Measurements from ENCODE around the gene SH3RF1.

SH3RF1 gene

GRCh38 chr4:169127314-169127713 lies 143.4 kb downstream of the SH3RF1 start:
- DNase-seq = no peak

- no peak for DNase-seq
These were observed 146.1 kb downstream of the SH3RF1 start for GRCh38 chr4:169124661-169125060.

- DNase-seq = no peak
These were observed 148.3 kb downstream of the SH3RF1 start for GRCh38 chr4:169122422-169122821.

GRCh38 chr4:169121861-169122382 lies 148.8 kb downstream of the SH3RF1 start:
- DNase-seq = no peak

- no peak for DNase-seq
These were observed 150.1 kb downstream of the SH3RF1 start for GRCh38 chr4:169120624-169121023.

GRCh38 chr4:169119536-169119935 lies 151.2 kb downstream of the SH3RF1 start:
- DNase-seq = no peak

- DNase-seq = no peak
These were observed 153.1 kb downstream of the SH3RF1 start for GRCh38 chr4:169117591-169118081.

- DNase-seq = no peak
These were observed 154.4 kb downstream of the SH3RF1 start for GRCh38 chr4:169116270-169116901.

GRCh38 chr4:169115897-169116254 lies 154.9 kb downstream of the SH3RF1 start:
- peak; percentile 94 for DNase-seq

GRCh38 chr4:169115144-169115896 lies 155.4 kb downstream of the SH3RF1 start:
- DNase-seq = no peak

- no peak for DNase-seq
These were observed 156.3 kb downstream of the SH3RF1 start for GRCh38 chr4:169114341-169114974.

GRCh38 chr4:169110633-169111032 lies 160.1 kb downstream of the SH3RF1 start:
- no peak for DNase-seq

GRCh38 chr4:169109035-169109675 lies 161.6 kb downstream of the SH3RF1 start:
- DNase-seq = no peak

- DNase-seq = no peak
These were observed 162.5 kb downstream of the SH3RF1 start for GRCh38 chr4:169108303-169108702.

GRCh38 chr4:169107528-169107927 lies 163.2 kb downstream of the SH3RF1 start:
- no peak for DNase-seq

- no peak for DNase-seq
These were observed 164.0 kb downstream of the SH3RF1 start for GRCh38 chr4:169106696-169107229.

- no peak for DNase-seq
These were observed 165.1 kb downstream of the SH3RF1 start for GRCh38 chr4:169105620-169106019.

- DNase-seq = peak; percentile 91
These were observed 166.8 kb downstream of the SH3RF1 start for GRCh38 chr4:169103966-169104412.

GRCh38 chr4:169102026-169102425 lies 168.7 kb downstream of the SH3RF1 start:
- no peak for DNase-seq

- DNase-seq = no peak
These were observed 170.1 kb downstream of the SH3RF1 start for GRCh38 chr4:169100670-169101101.

GRCh38 chr4:169099771-169100180 lies 171.0 kb downstream of the SH3RF1 start:
- DNase-seq = no peak

GRCh38 chr4:169098969-169099690 lies 171.6 kb downstream of the SH3RF1 start:
- DNase-seq = no peak
